WERI-Rb-1 (cell line): ENCODE data around the gene PSG1.
"Not testable (repeated sequence)": the region's sequence is repeated elsewhere in the genome, so short reads cannot be mapped to it uniquely, and the experiment has no call there.

Experiments
- DNase-seq: peaks from one replicate; pipeline ENCODE4 v3.0.0-alpha.2; 2020
- H3K27ac ChIP-seq: fragments of 250-450 bp; sonication (Bioruptor Pico); 2 replicates; pipeline ENCODE4 v1.5.1; 2020; ENCODE audit warnings: mild to moderate bottlenecking, moderate library complexity
- H3K27me3 ChIP-seq: fragments of 250-450 bp; sonication (Bioruptor Pico); 2 replicates; pipeline ENCODE4 v1.5.1; 2021; ENCODE audit warnings: mild to moderate bottlenecking, low read depth, moderate library complexity; ENCODE audit not compliant: insufficient read depth, severe bottlenecking
- H3K36me3 ChIP-seq: fragments of 250-450 bp; sonication (Bioruptor Pico); 2 replicates; pipeline ENCODE4 v1.5.1; 2020; ENCODE audit warnings: mild to moderate bottlenecking, moderate library complexity
- H3K4me3 ChIP-seq: 2 replicates; pipeline ENCODE4 v1.5.1; 2011; ENCODE audit warnings: low read depth, mild to moderate bottlenecking, control low read depth, low read length
- H3K9me3 ChIP-seq: fragments of 250-450 bp; sonication (Bioruptor Pico); 2 replicates; pipeline ENCODE4 v1.5.1; 2021; ENCODE audit warnings: mild to moderate bottlenecking, moderate library complexity; ENCODE audit not compliant: severe bottlenecking
- CTCF ChIP-seq: IDR thresholded peaks from 2 replicates; pipeline ENCODE4 v1.5.1; 2011; ENCODE audit warnings: low read depth, mild to moderate bottlenecking, control low read depth, inconsistent platforms, low read length

PSG1 gene

DNA sequence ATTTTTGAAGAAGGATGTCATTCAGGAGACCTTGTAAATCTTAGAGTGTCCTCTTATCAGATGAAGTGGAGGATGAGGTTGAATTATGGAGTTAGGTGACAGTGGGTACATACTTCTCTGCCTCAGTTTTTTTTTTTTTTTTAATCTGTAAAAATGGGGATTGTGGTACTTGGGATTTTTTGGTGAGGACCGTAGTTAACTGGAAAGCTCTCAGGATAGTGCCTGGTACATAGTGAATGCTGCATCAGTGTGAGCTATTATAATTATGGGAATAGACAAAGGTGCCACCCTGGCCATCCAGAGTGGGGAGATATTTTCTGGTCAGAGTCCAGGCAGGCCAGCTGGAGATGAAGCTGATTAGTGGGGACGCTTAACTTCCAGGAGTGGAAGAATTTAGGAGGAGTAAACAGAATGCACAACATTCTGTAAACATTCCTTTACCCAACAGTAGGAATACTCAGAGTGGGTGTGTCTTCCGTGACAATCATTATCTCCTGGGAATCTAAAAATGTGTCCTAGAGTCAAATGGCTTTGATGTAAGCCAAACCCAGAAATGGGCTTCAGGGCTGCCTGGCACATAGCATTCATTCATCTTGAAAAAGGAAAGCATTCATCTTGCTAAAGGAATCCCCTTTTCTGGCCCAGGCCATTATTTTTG is 47.4 kb downstream of the PSG1 start:
- not testable (repeated sequence) for H3K27ac ChIP-seq, H3K4me3 ChIP-seq, H3K36me3 ChIP-seq, H3K9me3 ChIP-seq, DNase-seq
- H3K27me3 ChIP-seq: peaks cover 21% of the 10 kb centered on the region

DNA sequence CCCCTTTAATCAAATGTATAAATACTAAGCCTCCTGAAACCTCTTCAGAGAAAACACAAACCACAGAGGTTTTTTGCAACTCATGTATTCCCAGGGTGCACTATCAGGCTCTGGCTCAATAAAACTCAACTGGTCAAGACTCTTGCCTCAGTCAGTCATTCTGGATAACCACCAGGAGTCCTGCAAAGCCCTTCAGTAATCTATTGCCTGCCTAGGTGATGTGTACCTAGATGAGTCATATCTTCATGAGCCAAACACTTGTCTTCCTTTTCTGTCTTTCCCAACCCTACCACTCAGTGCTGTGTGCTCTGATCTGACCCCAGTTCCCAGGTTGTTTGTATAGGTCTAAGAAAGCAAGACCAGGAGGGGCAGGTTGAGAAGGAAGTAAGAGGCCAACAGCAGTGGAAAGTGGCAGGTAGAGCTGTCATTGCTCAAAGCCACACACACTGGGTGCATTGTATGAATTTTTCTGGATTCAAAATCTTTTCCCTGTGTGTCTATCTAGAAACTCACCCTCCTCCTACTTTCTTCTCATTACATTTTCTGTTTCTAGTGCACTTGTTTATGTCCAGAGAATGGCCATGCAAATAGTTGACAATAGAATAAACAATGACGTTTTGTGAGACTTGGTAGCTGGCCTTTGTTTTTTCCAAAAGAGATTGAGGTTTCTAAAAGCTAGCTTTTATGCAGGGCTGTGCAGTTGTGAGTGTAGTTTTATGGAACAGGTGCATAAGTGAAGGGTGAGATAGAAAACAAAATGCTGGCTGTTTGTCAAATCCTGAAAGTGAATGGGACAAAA is 48.1 kb downstream of the PSG1 start:
- H3K4me3 ChIP-seq: no peak overlapping the region
- DNase-seq: no peak
- H3K36me3 ChIP-seq: no peaks in the 10 kb centered on the region
- no peak for TF ChIP-seq CTCF
- no peak overlapping the region for H3K27ac ChIP-seq
- H3K27me3 ChIP-seq: peaks cover 28% of the 10 kb centered on the region
- no peaks in the 10 kb centered on the region for H3K9me3 ChIP-seq

DNA sequence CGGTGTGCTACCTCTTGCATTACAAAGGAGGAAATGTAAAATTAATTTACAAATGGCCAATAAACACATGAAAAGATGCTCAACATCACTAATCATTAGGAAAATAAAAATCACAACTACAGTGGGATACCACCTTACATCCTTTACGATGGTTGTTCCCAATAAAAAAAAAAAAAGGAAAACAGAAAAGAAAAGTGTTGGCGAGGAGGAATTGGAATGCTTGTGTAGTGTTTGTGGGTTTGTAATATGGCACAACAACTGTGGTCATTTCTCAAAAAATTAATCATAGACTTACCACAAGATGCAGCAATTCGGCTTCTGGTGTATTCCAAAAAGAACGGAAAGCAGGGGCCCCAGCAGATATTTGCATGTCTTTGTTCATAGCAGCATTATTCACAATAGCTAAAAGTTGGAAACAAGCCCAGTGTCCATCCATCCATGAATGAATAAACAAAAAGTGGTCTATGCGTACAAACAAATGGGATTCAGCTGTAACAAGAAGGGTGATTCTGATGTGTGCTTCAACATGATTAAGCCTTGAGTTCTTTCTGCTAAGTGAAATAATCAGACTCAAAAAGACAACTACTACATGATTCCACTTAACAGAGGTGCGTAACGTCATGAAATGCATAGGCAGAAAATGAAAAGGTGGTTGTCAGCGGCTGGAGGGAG is 58.1 kb downstream of the PSG1 start:
- H3K27ac ChIP-seq, H3K9me3 ChIP-seq, H3K36me3 ChIP-seq, DNase-seq, H3K4me3 ChIP-seq: not testable (repeated sequence)
- peaks cover 31% of the 10 kb centered on the region for H3K27me3 ChIP-seq

DNA sequence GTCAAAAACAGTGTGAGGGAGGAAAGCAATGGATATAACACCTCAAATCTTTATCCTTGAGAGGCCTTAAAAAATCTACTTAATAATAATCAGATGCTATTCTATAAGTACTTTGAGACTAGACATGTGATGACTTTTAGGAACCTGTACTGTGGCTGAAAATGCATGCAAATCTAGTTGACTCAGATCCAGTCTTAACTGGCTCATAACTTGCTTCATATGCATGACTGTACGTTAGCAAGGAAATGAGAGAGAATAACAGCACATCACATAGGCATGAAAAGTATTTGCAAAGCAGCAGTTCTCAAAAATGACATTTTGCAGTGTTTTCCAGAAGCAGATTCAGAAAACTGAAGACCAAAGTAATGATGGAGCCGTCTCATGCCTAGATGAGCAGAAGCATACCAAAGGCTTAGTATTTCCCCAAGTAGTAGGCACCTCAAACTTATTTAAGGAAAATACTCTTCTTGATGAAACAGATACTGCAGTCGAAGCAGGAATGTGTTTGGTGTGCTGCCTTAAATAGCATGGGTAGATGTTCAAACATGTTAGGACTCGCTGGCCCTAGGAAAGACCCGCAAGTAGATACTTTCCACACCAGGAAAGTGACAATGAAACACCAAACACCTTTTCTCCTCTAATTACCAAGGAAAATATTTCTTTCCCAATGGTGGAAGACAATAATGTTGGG is 59.4 kb downstream of the PSG1 start:
- DNase-seq: not testable (repeated sequence)

DNA sequence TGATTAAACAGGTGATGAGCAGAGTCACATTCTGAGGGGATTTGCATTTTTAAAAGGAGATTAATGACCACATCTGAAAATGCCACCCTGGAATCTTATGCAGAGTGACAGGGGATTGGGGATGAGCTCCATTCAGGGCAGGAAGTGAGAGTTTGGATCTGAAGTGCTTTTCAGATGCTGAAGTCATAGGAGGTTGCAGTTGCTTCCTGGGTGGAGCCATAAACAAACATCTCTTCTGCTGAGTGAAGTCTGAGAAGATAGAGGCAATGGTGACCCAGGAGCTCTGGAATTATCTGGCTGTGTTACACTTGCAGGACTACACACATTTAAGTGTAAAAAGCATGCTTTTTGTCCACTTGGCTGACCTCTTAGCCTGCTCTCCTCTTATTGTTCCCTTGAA is 62.6 kb downstream of the PSG1 start:
- DNase-seq: no peak
- Histone ChIP-seq H3K9me3 (no peaks in the 10 kb centered on the region), H3K4me3 (no peak overlapping the region), H3K27me3 (peaks cover 17% of the 10 kb centered on the region), H3K36me3 (no peaks in the 10 kb centered on the region), H3K27ac (no peak overlapping the region)
- no peak for TF ChIP-seq CTCF

More for the DNA sequence above, 59.4 kb downstream of the PSG1 start:
- H3K36me3 ChIP-seq, H3K9me3 ChIP-seq, H3K27ac ChIP-seq, H3K4me3 ChIP-seq: not testable (repeated sequence)
- peaks cover 29% of the 10 kb centered on the region for H3K27me3 ChIP-seq
